Tibial artery (tissue), 4 donors: ENCODE results near the gene GRIK5.
"Not testable (repeated sequence)": the region's sequence is repeated elsewhere in the genome, so short reads cannot be mapped to it uniquely, and the experiment has no call there.

Experiments
- DNase-seq, 2 donors: peaks; one replicate each; pipeline ENCODE4 v3.0.0-alpha.2; 2019
- H3K27ac ChIP-seq, 2 donors: fragments of 200-600 bp; sonication (generic) in 1 of 2; 1 replicate in 1 of 2; 2 replicates in 1 of 2; pipeline ENCODE4 v1.5.1; 2018 to 2019; ENCODE audit warnings: mild to moderate bottlenecking in 1 of 2
- H3K27me3 ChIP-seq, 2 donors: fragments of 200-600 bp; sonication (generic) in 1 of 2; one replicate each; pipeline versions ENCODE4 v1.5.1 to v1.6.0; 2016 to 2019
- H3K36me3 ChIP-seq, 3 donors: fragments of 200-600 bp; sonication (generic) in 2 of 3; one replicate each; pipeline ENCODE4 v1.5.1; 2016 to 2019; ENCODE audit warnings: mild to moderate bottlenecking in 2 of 3
- H3K4me1 ChIP-seq, 4 donors: fragments of 200-600 bp; sonication (generic) in 2 of 4; 1 replicate in 3 of 4; 2 replicates in 1 of 4; pipeline ENCODE4 v1.5.1; 2016 to 2019
- H3K4me3 ChIP-seq, 2 donors: fragments of 200-600 bp; sonication (generic) in 1 of 2; 1 replicate in 1 of 2; 2 replicates in 1 of 2; pipeline ENCODE4 v1.5.1; 2018 to 2019; ENCODE audit warnings: mild to moderate bottlenecking in 2 of 2
- H3K9me3 ChIP-seq, 3 donors: fragments of 200-600 bp; sonication (generic) in 1 of 3; one replicate each; pipeline ENCODE4 v1.5.1; 2016 to 2019
- CTCF ChIP-seq, 2 experiments: fragments of 200-600 bp in 1 of 2; fragments of 450-650 bp in 1 of 2; IDR thresholded peaks; one replicate each; pipeline ENCODE4 v1.5.1; 2017 to 2019; ENCODE audit warnings: antibody characterized with exemption in 2 of 2, mild to moderate bottlenecking in 1 of 2, moderate library complexity in 1 of 2
- intact Hi-C: fragments of 100-400 bp; cut with DNase I; formaldehyde crosslinking; loops from one replicate; pipeline ENCODE4 v1.15.0; 2023; ENCODE audit warnings: low total_unique reads

GRIK5 gene

DNA sequence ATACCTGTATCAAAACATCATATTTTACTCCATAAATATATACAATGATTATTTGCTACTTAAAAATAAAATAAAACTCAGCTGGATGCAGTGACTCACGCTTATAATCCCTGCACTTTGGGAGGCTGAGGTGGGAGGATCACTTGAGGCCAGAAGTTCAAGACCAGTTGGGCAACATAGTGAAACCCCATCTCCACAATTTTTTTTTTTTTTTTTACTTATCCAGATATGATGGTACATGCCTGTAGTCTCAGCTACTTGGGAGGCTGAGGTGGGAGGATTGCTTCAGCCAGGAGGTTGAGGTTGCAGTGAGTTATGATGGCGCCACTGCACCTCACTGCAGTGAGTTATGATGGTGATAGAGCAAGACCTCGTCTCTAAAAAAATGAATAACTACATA lies 39.9 kb upstream of the GRIK5 start:
- Histone ChIP-seq H3K27ac (no peak overlapping the region), H3K4me3 (no peak overlapping the region), H3K36me3 (no peaks in the 10 kb centered on the region), H3K27me3 (peaks cover 0 to 4% of the 10 kb centered on the region in 2 donors), H3K9me3 (no peaks in the 10 kb centered on the region), H3K4me1 (peaks cover 0 to 14% (median 4%) of the 10 kb centered on the region in 4 donors)
- no peak for DNase-seq
- TF ChIP-seq CTCF (IDR thresholded peaks at IDR 0.05), result no peak
- intact Hi-C loops, result no loop called here

- Histone ChIP-seq H3K27me3 (peaks cover 0 to 4% of the 10 kb centered on the region in 2 donors), H3K27ac (no peak overlapping the region), H3K4me3 (no peak overlapping the region), H3K4me1 (peaks cover 0 to 6% (median under 1%) of the 10 kb centered on the region in 4 donors), H3K36me3 (no peaks in the 10 kb centered on the region), H3K9me3 (no peaks in the 10 kb centered on the region)
- intact Hi-C loops, result no loop called here
- peak; percentile 77 to 78 for TF ChIP-seq CTCF (IDR thresholded peaks at IDR 0.05)
- DNase-seq, result peak; percentile 75 to 77
Measured at GRCh38 chr19:42108527-42109389, 38.8 kb upstream of the GRIK5 start.

GRCh38 chr19:42105368-42105767 lies 35.4 kb upstream of the GRIK5 start:
- H3K4me1 ChIP-seq, result no peaks in the 10 kb centered on the region
- peaks cover 0 to 4% of the 10 kb centered on the region in 2 donors for H3K27me3 ChIP-seq
- H3K9me3 ChIP-seq, result no peaks in the 10 kb centered on the region
- no peak overlapping the region for H3K27ac ChIP-seq
- intact Hi-C loops, result no loop called here
- TF ChIP-seq CTCF (IDR thresholded peaks at IDR 0.05), result no peak
- no peak for DNase-seq
- H3K36me3 ChIP-seq, result no peaks in the 10 kb centered on the region
- no peak overlapping the region for H3K4me3 ChIP-seq

GRCh38 chr19:42102877-42103276 lies 32.9 kb upstream of the GRIK5 start:
- Histone ChIP-seq H3K27me3 (peaks cover 0 to 4% of the 10 kb centered on the region in 2 donors), H3K36me3 (no peaks in the 10 kb centered on the region), H3K4me1 (peaks cover 0 to 7% (median 0%) of the 10 kb centered on the region in 4 donors), H3K27ac (no peak overlapping the region), H3K4me3 (no peak overlapping the region), H3K9me3 (no peaks in the 10 kb centered on the region)
- intact Hi-C loops, result no loop called here
- TF ChIP-seq CTCF (IDR thresholded peaks at IDR 0.05), result no peak
- DNase-seq, result no peak

DNA sequence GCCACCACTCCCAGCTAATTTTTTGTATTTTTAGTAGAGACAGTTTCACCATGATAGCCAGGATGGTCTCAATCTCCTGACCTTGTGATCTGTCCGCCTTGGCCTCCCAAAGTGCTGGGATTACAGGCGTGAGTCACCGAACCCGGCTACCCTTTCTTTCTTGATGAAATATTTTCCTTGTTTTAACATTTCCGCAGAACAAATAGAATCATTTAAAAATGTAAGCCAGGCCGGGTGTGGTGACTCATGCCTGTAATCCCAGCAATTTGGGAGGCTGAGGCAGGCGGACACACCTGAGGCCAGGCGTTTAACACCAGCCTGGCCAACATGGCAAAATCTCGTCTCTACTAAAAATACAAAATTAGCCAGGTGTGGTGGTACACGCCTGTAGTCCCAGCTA lies 30.2 kb upstream of the GRIK5 start:
- H3K36me3 ChIP-seq, H3K9me3 ChIP-seq, intact Hi-C loops, DNase-seq, H3K27ac ChIP-seq, H3K4me3 ChIP-seq: not testable (repeated sequence)
- Histone ChIP-seq H3K27me3 (peaks cover 0 to 16% of the 10 kb centered on the region in 2 donors), H3K4me1 (peaks cover 0 to 10% (median 0%) of the 10 kb centered on the region in 4 donors)

DNA sequence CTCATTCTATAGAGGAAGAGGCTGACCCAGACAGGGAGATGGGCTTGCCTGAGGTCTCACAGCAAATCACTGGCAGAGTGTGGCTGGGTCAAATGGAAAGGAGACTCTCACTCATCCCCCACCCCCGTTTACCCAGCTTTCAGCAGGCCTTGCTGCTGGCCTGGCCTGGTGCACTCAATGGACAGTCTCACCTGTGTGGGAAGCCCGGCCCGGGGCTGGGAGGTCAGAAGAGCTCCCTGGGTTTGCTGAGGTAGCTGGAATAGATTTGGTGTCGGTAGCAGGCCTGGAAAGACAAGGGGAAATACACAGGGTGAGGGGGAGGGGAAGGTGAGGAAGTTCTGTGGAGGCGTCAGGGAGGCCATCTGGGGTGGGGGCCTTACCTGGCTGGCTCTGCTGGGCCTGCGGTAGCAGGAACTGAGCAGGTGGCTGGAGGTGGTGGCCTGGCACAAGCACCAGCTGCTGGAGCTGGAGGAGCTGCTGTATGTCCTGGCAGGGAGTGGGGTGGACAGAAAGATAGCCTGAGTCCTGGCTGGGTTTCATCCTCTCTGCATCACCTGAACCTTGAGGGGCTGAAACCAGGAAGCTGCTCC lies 29.4 kb upstream of the GRIK5 start:
- no peak for TF ChIP-seq CTCF (IDR thresholded peaks at IDR 0.05)
- Histone ChIP-seq H3K9me3 (no peaks in the 10 kb centered on the region), H3K4me1 (peaks cover 0 to 10% (median 0%) of the 10 kb centered on the region in 4 donors), H3K27me3 (peaks cover 0 to 16% of the 10 kb centered on the region in 2 donors), H3K4me3 (no peak overlapping the region), H3K36me3 (no peaks in the 10 kb centered on the region), H3K27ac (no peak overlapping the region)
- intact Hi-C loops, result no loop called here
- no peak for DNase-seq
